GM12891 (cell line): ENCODE data around the gene PARD3.

Experiments
- POLR2A ChIP-seq: IDR thresholded peaks from 2 replicates; pipeline ENCODE4 v1.6.1; 2011; ENCODE audit warnings: low read depth, low read length, control low read depth
- POLR2AphosphoS5 ChIP-seq: IDR thresholded peaks from 2 replicates; pipeline ENCODE4 v1.6.1; 2011; ENCODE audit warnings: low read depth, low read length, control low read depth
- POU2F2 ChIP-seq: IDR thresholded peaks from 2 replicates; pipeline ENCODE4 v1.6.1; 2011; ENCODE audit warnings: low read depth, mild to moderate bottlenecking, control low read depth, low read length, moderate library complexity
- SPI1 ChIP-seq: IDR thresholded peaks from 2 replicates; pipeline ENCODE4 v1.6.1; 2011; ENCODE audit warnings: low read depth, low read length, control low read depth
- TAF1 ChIP-seq: IDR thresholded peaks from 2 replicates; pipeline ENCODE4 v1.6.1; 2011; ENCODE audit warnings: low read depth, low read length, control low read depth

DNA sequence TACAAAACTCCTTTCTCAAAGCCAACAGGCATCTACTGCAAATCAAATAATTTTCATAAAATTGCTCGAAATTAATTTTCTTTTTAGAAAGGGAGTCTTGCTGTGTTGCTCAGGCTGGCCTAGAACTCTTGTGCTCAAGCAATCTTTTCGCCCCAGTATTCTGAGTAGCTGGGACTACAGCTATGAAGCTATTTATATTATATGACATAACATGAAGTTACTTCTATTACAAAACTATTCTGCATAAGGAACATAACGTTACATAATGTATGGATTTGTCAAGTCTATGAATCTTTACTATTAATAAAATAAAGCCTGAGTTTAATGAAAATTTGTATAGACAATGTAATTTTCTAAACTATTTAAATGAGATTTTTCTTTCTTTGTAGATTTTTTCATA, 415.0 kb downstream of the PARD3 start:
- TF ChIP-seq POLR2A (no peak), POLR2AphosphoS5 (no peak), TAF1 (no peak), POU2F2 (no peak), SPI1 (no peak)
